Measurements from ENCODE around the gene ARID5B.
"Not testable (repeated sequence)": the region's sequence is repeated elsewhere in the genome, so short reads cannot be mapped to it uniquely, and the experiment has no call there.

Gene ARID5B

DNA sequence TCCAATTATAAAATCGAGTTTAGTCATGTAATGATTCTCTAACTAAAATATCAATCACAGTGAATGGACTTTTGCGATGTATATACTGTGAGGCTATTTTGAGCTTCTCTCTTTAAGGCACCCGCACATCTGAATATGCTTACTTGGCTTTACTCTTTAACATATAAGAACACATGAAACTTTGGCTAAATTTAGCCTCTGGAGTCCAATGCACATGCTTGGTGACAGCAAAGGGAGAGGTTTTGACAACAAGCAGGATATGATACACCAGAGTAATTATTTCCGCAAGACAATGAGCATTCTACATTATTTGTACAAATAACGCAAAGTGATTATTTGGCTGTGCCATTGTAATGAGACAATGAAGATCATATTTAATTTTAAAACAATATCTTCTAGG, 72.4 kb downstream of the ARID5B start:
- H3K27ac ChIP-seq (ENCODE audit: insufficient read depth in 1 of 2, low read depth in 1 of 2, low read length in 2 of 2, poor library complexity in 1 of 2, severe bottlenecking in 2 of 2): no peak overlapping the region
- no peaks in the 10 kb centered on the region for H3K27me3 ChIP-seq (replicated peaks in 2 of 5; ENCODE audit: control insufficient read depth in 4 of 5, insufficient read depth in 5 of 5, low read length in 4 of 5)
- no peak for DNase-seq
- no CpG with 5 or more reads among the region's 5 CpGs for WGBS (ENCODE audit: insufficient coverage)
- peaks cover 0 to 5% (median 5%) of the 10 kb centered on the region in 4 experiments for H3K36me3 ChIP-seq (ENCODE audit: control insufficient read depth in 4 of 4, insufficient read depth in 4 of 4, low read length in 3 of 4)
- H3K4me1 ChIP-seq (ENCODE audit: control extremely low read depth in 1 of 4, control insufficient read depth in 4 of 4, insufficient read depth in 4 of 4, low read length in 3 of 4): peaks cover 0 to 10% (median 6%) of the 10 kb centered on the region in 4 experiments
- no peak overlapping the region for H3K4me3 ChIP-seq (ENCODE audit: control insufficient read depth in 1 of 7, extremely low read depth in 1 of 7, insufficient read depth in 4 of 7, low read depth in 2 of 7, low read length in 6 of 7)
- ChIA-PET CTCF (interaction anchor here (0.7 to 1.3 kb wide), 2 partner anchors 11 to 74 kb away, joined by 3 to 6 read pairs; no protein-coding TSS in a partner anchor), POLR2A (interaction anchor here (0.5 kb wide), 1 partner anchor 67 kb away, joined by 3 read pairs; no protein-coding TSS in a partner anchor)
- no peaks in the 10 kb centered on the region for H3K9me3 ChIP-seq (ENCODE audit: control extremely low read depth in 1 of 5, control insufficient read depth in 4 of 5, insufficient read depth in 2 of 5, low read depth in 1 of 5, low read length in 4 of 5)

DNA sequence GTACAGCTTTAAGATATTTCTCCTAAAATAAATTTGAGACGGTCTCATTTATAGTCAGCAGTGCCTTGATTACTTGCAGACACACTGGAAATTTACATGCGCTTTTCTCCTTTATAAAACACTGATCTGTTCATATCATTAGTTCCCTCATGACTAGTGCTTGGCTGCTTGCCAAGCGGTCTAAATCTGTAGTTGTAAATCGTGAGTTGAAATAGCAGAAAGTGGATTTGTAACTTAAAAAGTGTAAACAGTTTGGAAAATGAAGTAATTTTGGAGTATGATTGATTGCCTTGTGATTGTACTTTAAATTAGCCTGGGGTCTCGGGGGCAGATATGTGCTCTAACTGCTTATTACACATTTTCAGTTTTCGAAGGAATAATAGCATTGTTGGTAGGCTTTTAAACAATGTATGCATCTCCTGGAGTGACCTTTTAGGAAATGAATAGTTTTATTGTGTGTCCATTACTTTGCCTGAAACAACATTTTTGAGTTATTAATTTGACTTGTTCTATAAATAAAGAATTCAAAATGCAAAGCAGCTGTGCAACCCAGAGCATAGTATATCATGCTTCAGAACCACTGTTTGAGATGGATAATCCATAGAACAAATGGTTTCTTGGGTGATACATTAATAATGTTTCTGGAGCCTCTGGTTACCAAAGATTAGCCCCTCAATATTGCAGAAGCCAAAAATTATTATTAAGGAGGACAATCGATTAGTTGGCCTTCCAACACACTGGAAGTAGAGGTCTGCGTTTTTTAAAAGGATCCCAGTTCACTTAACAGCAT, 73.3 kb downstream of the ARID5B start:
- POLR2A ChIA-PET: no interaction called here
- no peaks in the 10 kb centered on the region for H3K27me3 ChIP-seq (replicated peaks in 2 of 5; ENCODE audit: control insufficient read depth in 4 of 5, insufficient read depth in 5 of 5, low read length in 4 of 5)
- H3K4me3 ChIP-seq (ENCODE audit: control insufficient read depth in 1 of 7, extremely low read depth in 1 of 7, insufficient read depth in 4 of 7, low read depth in 2 of 7, low read length in 6 of 7): no peak overlapping the region
- no peak overlapping the region for H3K27ac ChIP-seq (ENCODE audit: insufficient read depth in 1 of 2, low read depth in 1 of 2, low read length in 2 of 2, poor library complexity in 1 of 2, severe bottlenecking in 2 of 2)
- no peaks in the 10 kb centered on the region for H3K9me3 ChIP-seq (ENCODE audit: control extremely low read depth in 1 of 5, control insufficient read depth in 4 of 5, insufficient read depth in 2 of 5, low read depth in 1 of 5, low read length in 4 of 5)
- DNase-seq: peak; percentile 14 to 57 (median 52)
- H3K36me3 ChIP-seq (ENCODE audit: control insufficient read depth in 4 of 4, insufficient read depth in 4 of 4, low read length in 3 of 4): peaks cover 0 to 2% (median 0%) of the 10 kb centered on the region in 4 experiments
- CTCF ChIA-PET: interaction anchor here (1.1 to 1.4 kb wide), 2 partner anchors 14 to 41 kb away, joined by 3 to 5 read pairs; no protein-coding TSS in a partner anchor
- WGBS (ENCODE audit: insufficient coverage): 71% methylated on average over 5 of the region's 8 CpGs
- H3K4me1 ChIP-seq (ENCODE audit: control extremely low read depth in 1 of 4, control insufficient read depth in 4 of 4, insufficient read depth in 4 of 4, low read length in 3 of 4): peaks cover 0 to 18% (median 8%) of the 10 kb centered on the region in 4 experiments

DNA sequence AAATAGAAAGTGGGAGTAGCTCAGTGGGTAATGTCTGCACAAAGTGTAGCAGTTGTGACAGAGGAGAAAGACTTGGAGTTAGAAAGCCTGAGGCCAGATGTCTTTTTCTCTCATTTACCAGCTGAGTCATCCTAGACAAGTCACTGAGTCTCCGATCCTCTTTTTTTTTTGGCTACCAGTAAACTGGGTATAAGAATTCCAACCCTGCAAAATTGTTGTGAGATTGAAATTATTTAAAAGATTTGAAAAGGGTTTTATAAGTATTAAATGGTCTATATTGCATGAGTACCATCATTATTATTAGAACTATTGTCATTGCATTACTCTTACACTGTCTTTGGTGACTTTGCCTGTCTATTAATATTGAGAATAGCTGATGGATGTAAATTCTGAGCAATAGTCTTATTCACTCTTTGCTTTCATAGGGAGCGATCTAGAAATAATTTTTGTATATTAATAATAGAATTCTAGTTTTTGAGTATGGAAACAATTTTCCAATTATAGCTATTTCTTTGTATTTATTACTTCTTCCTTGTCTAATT, 74.0 kb downstream of the ARID5B start:
- Histone ChIP-seq H3K9me3 (ENCODE audit: control extremely low read depth in 1 of 5, control insufficient read depth in 4 of 5, insufficient read depth in 2 of 5, low read depth in 1 of 5, low read length in 4 of 5) (no peaks in the 10 kb centered on the region), H3K27me3 (replicated peaks in 2 of 5; ENCODE audit: control insufficient read depth in 4 of 5, insufficient read depth in 5 of 5, low read length in 4 of 5) (no peaks in the 10 kb centered on the region), H3K27ac (ENCODE audit: insufficient read depth in 1 of 2, low read depth in 1 of 2, low read length in 2 of 2, poor library complexity in 1 of 2, severe bottlenecking in 2 of 2) (no peak overlapping the region), H3K4me1 (ENCODE audit: control extremely low read depth in 1 of 4, control insufficient read depth in 4 of 4, insufficient read depth in 4 of 4, low read length in 3 of 4) (peaks cover 0 to 18% (median 8%) of the 10 kb centered on the region in 4 experiments), H3K4me3 (ENCODE audit: control insufficient read depth in 1 of 7, extremely low read depth in 1 of 7, insufficient read depth in 4 of 7, low read depth in 2 of 7, low read length in 6 of 7) (no peak overlapping the region), H3K36me3 (ENCODE audit: control insufficient read depth in 4 of 4, insufficient read depth in 4 of 4, low read length in 3 of 4) (peaks cover 0 to 2% (median under 1%) of the 10 kb centered on the region in 4 experiments)
- CTCF ChIA-PET: interaction anchor here (1.1 to 1.4 kb wide), 3 partner anchors 11 to 41 kb away, joined by 3 to 5 read pairs (median 3); no protein-coding TSS in a partner anchor
- POLR2A ChIA-PET: no interaction called here
- WGBS (ENCODE audit: insufficient coverage): no CpG with 5 or more reads among the region's 2 CpGs
- DNase-seq: peak in 2 of 3 donors; percentile 40 to 53

DNA sequence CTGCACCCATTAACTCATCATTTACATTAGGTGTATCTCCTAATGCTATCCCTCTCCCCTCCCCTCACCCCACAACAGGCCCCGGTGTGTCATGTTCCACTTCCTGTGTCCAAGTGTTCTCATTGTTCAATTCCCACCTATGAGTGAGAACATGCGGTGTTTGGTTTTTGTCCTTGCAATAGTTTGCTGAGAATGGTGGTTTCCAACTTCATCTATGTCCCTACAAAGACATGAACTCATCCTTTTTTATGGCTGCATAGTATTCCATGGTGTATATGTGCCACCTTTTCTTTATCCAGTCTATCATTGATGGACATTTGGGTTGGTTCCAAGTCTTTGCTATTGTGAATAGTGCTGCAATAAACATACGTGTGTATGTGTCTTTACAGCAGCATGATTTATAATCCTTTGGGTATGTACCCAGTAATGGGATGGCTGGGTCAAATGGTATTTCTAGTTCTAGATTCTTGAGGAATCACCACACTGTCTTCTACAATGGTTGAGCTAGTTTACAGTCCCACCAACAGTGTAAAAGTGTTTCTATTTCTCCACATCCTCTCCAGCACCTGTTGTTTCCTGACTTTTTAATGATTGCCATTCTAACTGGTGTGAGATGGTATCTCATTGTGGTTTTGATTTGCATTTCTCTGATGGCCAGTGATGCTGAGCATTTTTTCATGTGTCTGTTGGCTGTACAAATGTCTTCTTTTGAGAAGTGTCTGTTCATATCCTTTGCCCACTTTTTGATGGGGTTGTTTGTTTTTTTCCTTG, 75.6 kb downstream of the ARID5B start:
- no CpG with 5 or more reads among the region's 3 CpGs for WGBS (ENCODE audit: insufficient coverage)
- H3K9me3 ChIP-seq (ENCODE audit: control extremely low read depth in 1 of 5, control insufficient read depth in 4 of 5, insufficient read depth in 2 of 5, low read depth in 1 of 5, low read length in 4 of 5); H3K36me3 ChIP-seq (ENCODE audit: control insufficient read depth in 4 of 4, insufficient read depth in 4 of 4, low read length in 3 of 4); DNase-seq; H3K27ac ChIP-seq (ENCODE audit: insufficient read depth in 1 of 2, low read depth in 1 of 2, low read length in 2 of 2, poor library complexity in 1 of 2, severe bottlenecking in 2 of 2); H3K27me3 ChIP-seq (replicated peaks in 2 of 5; ENCODE audit: control insufficient read depth in 4 of 5, insufficient read depth in 5 of 5, low read length in 4 of 5); POLR2A ChIA-PET; H3K4me3 ChIP-seq (ENCODE audit: control insufficient read depth in 1 of 7, extremely low read depth in 1 of 7, insufficient read depth in 4 of 7, low read depth in 2 of 7, low read length in 6 of 7); CTCF ChIA-PET: not testable (repeated sequence)
- H3K4me1 ChIP-seq (ENCODE audit: control extremely low read depth in 1 of 4, control insufficient read depth in 4 of 4, insufficient read depth in 4 of 4, low read length in 3 of 4): peaks cover 0 to 18% (median 8%) of the 10 kb centered on the region in 4 experiments

DNA sequence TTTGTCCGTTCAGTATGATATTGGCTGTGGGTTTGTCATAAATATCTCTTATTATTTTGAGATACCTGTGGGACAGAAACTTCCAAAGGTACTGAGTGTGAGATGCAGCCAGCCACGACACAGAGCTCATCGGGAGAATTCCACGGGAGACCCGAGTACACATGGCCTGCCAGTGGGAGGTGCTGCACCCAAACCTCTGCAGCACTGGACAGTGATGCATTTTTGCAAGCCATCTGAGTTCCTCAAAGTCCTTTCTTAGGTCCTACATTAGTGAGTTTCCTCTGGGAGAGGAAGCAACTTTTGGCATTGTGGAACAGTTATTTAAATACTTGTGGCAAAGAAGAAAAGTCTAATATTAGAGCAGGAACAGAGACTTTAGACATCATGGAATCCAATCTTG, 77.5 kb downstream of the ARID5B start:
- WGBS (ENCODE audit: insufficient coverage): 82% methylated on average over 4 of the region's 5 CpGs
- Histone ChIP-seq H3K4me1 (ENCODE audit: control extremely low read depth in 1 of 4, control insufficient read depth in 4 of 4, insufficient read depth in 4 of 4, low read length in 3 of 4) (peaks cover 0 to 18% (median 8%) of the 10 kb centered on the region in 4 experiments), H3K9me3 (ENCODE audit: control extremely low read depth in 1 of 5, control insufficient read depth in 4 of 5, insufficient read depth in 2 of 5, low read depth in 1 of 5, low read length in 4 of 5) (no peaks in the 10 kb centered on the region), H3K4me3 (ENCODE audit: control insufficient read depth in 1 of 7, extremely low read depth in 1 of 7, insufficient read depth in 4 of 7, low read depth in 2 of 7, low read length in 6 of 7) (no peak overlapping the region), H3K27ac (ENCODE audit: insufficient read depth in 1 of 2, low read depth in 1 of 2, low read length in 2 of 2, poor library complexity in 1 of 2, severe bottlenecking in 2 of 2) (no peak overlapping the region), H3K27me3 (replicated peaks in 2 of 5; ENCODE audit: control insufficient read depth in 4 of 5, insufficient read depth in 5 of 5, low read length in 4 of 5) (no peaks in the 10 kb centered on the region), H3K36me3 (ENCODE audit: control insufficient read depth in 4 of 4, insufficient read depth in 4 of 4, low read length in 3 of 4) (peaks cover 0 to 5% (median 2%) of the 10 kb centered on the region in 4 experiments)
- POLR2A ChIA-PET: no interaction called here
- CTCF ChIA-PET: no interaction called here
- DNase-seq: no peak

DNA sequence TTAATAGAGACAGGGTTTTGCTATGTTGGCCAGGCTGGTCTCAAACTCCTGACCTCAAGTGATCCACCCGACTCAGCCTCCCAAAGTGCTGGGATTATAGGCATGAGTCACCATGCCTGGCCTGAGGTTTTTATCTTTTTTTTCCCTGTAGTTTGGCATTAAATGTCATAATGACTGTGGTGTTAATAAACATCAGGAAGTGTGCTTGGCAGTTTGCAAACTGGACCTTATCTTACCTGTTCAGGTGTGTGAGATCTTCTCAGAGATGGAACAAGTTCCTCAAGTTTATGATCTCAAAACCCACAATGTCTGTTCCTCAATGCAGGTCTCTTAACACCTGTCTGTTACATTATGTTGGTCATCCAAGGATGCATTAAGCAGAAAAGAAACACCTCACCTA, 80.0 kb downstream of the ARID5B start:
- CTCF ChIA-PET: no interaction called here

More for the DNA sequence above, 80.0 kb downstream of the ARID5B start:
- no peak for DNase-seq
- no peaks in the 10 kb centered on the region for H3K27me3 ChIP-seq (replicated peaks in 2 of 5; ENCODE audit: control insufficient read depth in 4 of 5, insufficient read depth in 5 of 5, low read length in 4 of 5)
- H3K4me1 ChIP-seq (ENCODE audit: control extremely low read depth in 1 of 4, control insufficient read depth in 4 of 4, insufficient read depth in 4 of 4, low read length in 3 of 4): peaks cover 0 to 9% (median 2%) of the 10 kb centered on the region in 4 experiments
- 100% methylated on average over 1 of the region's 1 CpG for WGBS (ENCODE audit: insufficient coverage)
- H3K4me3 ChIP-seq (ENCODE audit: control insufficient read depth in 1 of 7, extremely low read depth in 1 of 7, insufficient read depth in 4 of 7, low read depth in 2 of 7, low read length in 6 of 7): no peak overlapping the region
- peaks cover 0 to 5% (median under 1%) of the 10 kb centered on the region in 4 experiments for H3K36me3 ChIP-seq (ENCODE audit: control insufficient read depth in 4 of 4, insufficient read depth in 4 of 4, low read length in 3 of 4)
- POLR2A ChIA-PET: no interaction called here
- no peak overlapping the region for H3K27ac ChIP-seq (ENCODE audit: insufficient read depth in 1 of 2, low read depth in 1 of 2, low read length in 2 of 2, poor library complexity in 1 of 2, severe bottlenecking in 2 of 2)
- no peaks in the 10 kb centered on the region for H3K9me3 ChIP-seq (ENCODE audit: control extremely low read depth in 1 of 5, control insufficient read depth in 4 of 5, insufficient read depth in 2 of 5, low read depth in 1 of 5, low read length in 4 of 5)
